Measurements from ENCODE around the gene NR1I2.

GRCh38 chr3:119748991-119749390 lies 32.9 kb upstream of the NR1I2 start:
- TF ChIP-seq CTCF (IDR thresholded peaks at IDR 0.05; ENCODE audit: poor library complexity, severe bottlenecking) (no peak), TAF1 (IDR thresholded peaks at IDR 0.05; ENCODE audit: low read depth) (no peak), REST (IDR thresholded peaks at IDR 0.05; ENCODE audit: borderline replicate concordance) (no peak), POLR2AphosphoS5 (IDR thresholded peaks at IDR 0.05) (no peak), EZH2 (IDR thresholded peaks at IDR 0.05; ENCODE audit: borderline replicate concordance, insufficient read depth, low read length, poor library complexity, severe bottlenecking) (no peak), EP300 (conservative IDR thresholded peaks at IDR 0.05; ENCODE audit: poor library complexity, severe bottlenecking) (no peak), SMC3 (conservative IDR thresholded peaks at IDR 0.05; ENCODE audit: poor library complexity) (no peak)
